OCI-LY7 (cell line): ENCODE data around the gene DOCK3. TPM values are rescaled to one million over a fixed set of nuclear protein-coding genes. Genes with fewer than 3 reads are reported as not detected.

ENCODE experiments used
- BruUV-seq: library from RNA; stranded (reverse); fragments of 400-500 nt; replicated peaks from 2 replicates; lab custom pipeline; 2021; lab: Mats Ljungman, UMichigan
- CTCF ChIA-PET: fragments of 300-600 bp; sonication (Branson Sonifier 250); formaldehyde crosslinking; loops from one replicate; lab custom pipeline; 2022; ENCODE audit warnings: antibody characterized with exemption; ENCODE audit not compliant: unreplicated experiment; lab: Charles Lee
- POLR2A ChIA-PET: fragments of 300-600 bp; sonication (Branson Sonifier 250); formaldehyde crosslinking; loops from one replicate; lab custom pipeline; 2022; ENCODE audit warnings: antibody characterized with exemption; lab: Charles Lee
- DNase-seq: peaks from one replicate; pipeline ENCODE4 v3.0.0-alpha.2; 2015; ENCODE audit warnings: low spot score
- H2AFZ ChIP-seq: fragments of 200-600 bp; sonication (generic), shearing (Covaris generic); 2 replicates; pipeline ENCODE4 v1.6.1; 2014; ENCODE audit warnings: mild to moderate bottlenecking, antibody characterized with exemption, low read length, moderate library complexity
- H3K27ac ChIP-seq: fragments of 200-600 bp; sonication (generic); 2 replicates; pipeline ENCODE4 v1.5.1; 2014; ENCODE audit warnings: mixed run types, low read depth, mild to moderate bottlenecking, moderate library complexity, low read length, inconsistent platforms; ENCODE audit not compliant: poor library complexity, severe bottlenecking
- H3K36me3 ChIP-seq: fragments of 200-600 bp; sonication (generic); 2 replicates; pipeline ENCODE4 v1.6.1; 2014; ENCODE audit warnings: mild to moderate bottlenecking, antibody characterized with exemption, low read length, moderate library complexity, mixed read lengths; ENCODE audit not compliant: insufficient read depth
- H3K4me1 ChIP-seq: fragments of 200-600 bp; sonication (generic); 2 replicates; pipeline ENCODE4 v1.5.1; 2014; ENCODE audit warnings: mild to moderate bottlenecking, low read length; ENCODE audit not compliant: insufficient read depth, poor library complexity, severe bottlenecking
- H3K4me2 ChIP-seq: fragments of 200-600 bp; sonication (generic); 2 replicates; pipeline ENCODE4 v1.6.1; 2014; ENCODE audit warnings: mild to moderate bottlenecking, low read length
- H3K4me3 ChIP-seq: fragments of 200-600 bp; sonication (generic); 2 replicates; pipeline ENCODE4 v1.5.1; 2014; ENCODE audit warnings: mild to moderate bottlenecking, low read depth, low read length; ENCODE audit not compliant: poor library complexity, severe bottlenecking
- H3K79me2 ChIP-seq: fragments of 200-600 bp; sonication (generic); 2 replicates; pipeline ENCODE4 v1.6.1; 2016; ENCODE audit warnings: low read depth, mild to moderate bottlenecking, low read length, moderate library complexity, mixed read lengths; ENCODE audit not compliant: insufficient read depth
- H3K9me2 ChIP-seq: fragments of 200-600 bp; sonication (generic); 2 replicates; pipeline ENCODE4 v1.6.1; 2016; ENCODE audit warnings: mild to moderate bottlenecking, low read length, mixed read lengths; ENCODE audit not compliant: insufficient read depth
- H3K9me3 ChIP-seq: fragments of 200-600 bp; sonication (generic); 2 replicates; pipeline ENCODE4 v1.6.1; 2014; ENCODE audit warnings: mild to moderate bottlenecking, mixed run types, low read length, mixed read lengths
- H4K20me1 ChIP-seq: fragments of 200-600 bp; sonication (generic); 2 replicates; pipeline ENCODE4 v1.6.1; 2014; ENCODE audit warnings: mild to moderate bottlenecking, antibody characterized with exemption, low read length, moderate library complexity, mixed read lengths; ENCODE audit not compliant: insufficient read depth
- EZH2phosphoT487 ChIP-seq: fragments of 200-600 bp; sonication (generic); IDR thresholded peaks from 2 replicates; pipeline ENCODE4 v1.6.1; 2018; ENCODE audit warnings: low read depth, borderline replicate concordance, mild to moderate bottlenecking, mixed run types, antibody characterized with exemption, low read length, moderate library complexity, mixed read lengths
- intact Hi-C: fragments of 100-400 bp; cut with micrococcal nuclease; formaldehyde crosslinking; loops from one replicate; pipeline ENCODE4 v1.10.0; 2022; ENCODE audit not compliant: unreplicated experiment
- total RNA-seq, 2 experiments: library from RNA; depleted of rRNA in 1 of 2; stranded (reverse); fragments of >200 nt in 1 of 2; shearing (Covaris generic) in 1 of 2; gene quantifications; 2 replicates each; pipeline ENCODE4 v1.2.3, GENCODE V29; 2014 to 2022
- TF ChIP-seq, protein P1 (sequence below): fragments of 200-600 bp; sonication (generic); conservative IDR thresholded peaks from 2 replicates; pipeline ENCODE4 v1.5.1; 2014; ENCODE audit warnings: mild to moderate bottlenecking, antibody characterized with exemption, low read length, moderate library complexity, mixed read lengths

DOCK3 gene
- total RNA-seq, 2 experiments from 2014 or later, result not detected

GRCh38 chr3:50805321-50805720, 130.6 kb downstream of the DOCK3 start:
- CTCF ChIA-PET, result no interaction called here

DNA sequence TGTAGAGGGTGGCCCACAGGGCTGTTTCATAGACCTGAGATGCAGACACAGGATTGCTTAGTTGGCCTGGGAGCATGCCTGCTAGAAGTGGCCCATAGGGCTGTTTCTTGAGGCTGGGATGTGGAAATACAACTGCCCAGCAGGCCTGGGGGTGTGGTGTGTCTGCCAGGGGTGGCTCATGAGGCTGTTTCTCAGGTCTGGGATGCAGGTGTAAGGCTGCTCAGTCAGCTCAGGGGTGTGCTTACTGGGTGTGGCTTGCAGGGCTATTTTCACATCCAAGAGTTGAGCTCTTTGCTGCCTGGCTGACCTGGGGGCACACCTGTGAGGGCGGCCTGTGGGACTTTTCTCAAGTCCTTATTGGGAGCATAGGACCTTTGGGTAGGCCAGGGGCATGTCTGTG, 131.3 kb downstream of the DOCK3 start:
- Histone ChIP-seq H3K36me3 (no peaks in the 10 kb centered on the region), H3K4me1 (no peaks in the 10 kb centered on the region), H4K20me1 (no peaks in the 10 kb centered on the region), H3K9me3 (peaks cover 4% of the 10 kb centered on the region; the same call in 1 of the 2 replicates), H3K27ac (no peak overlapping the region), H3K79me2 (no peaks in the 10 kb centered on the region), H3K9me2 (no peaks in the 10 kb centered on the region), H3K4me2 (no peak overlapping the region), H2AFZ (no peak overlapping the region), H3K4me3 (no peak overlapping the region)
- intact Hi-C loops, result no loop called here
- ChIA-PET POLR2A (no interaction called here), CTCF (no interaction called here)
- no peak for DNase-seq
- TF ChIP-seq, protein P1, sequence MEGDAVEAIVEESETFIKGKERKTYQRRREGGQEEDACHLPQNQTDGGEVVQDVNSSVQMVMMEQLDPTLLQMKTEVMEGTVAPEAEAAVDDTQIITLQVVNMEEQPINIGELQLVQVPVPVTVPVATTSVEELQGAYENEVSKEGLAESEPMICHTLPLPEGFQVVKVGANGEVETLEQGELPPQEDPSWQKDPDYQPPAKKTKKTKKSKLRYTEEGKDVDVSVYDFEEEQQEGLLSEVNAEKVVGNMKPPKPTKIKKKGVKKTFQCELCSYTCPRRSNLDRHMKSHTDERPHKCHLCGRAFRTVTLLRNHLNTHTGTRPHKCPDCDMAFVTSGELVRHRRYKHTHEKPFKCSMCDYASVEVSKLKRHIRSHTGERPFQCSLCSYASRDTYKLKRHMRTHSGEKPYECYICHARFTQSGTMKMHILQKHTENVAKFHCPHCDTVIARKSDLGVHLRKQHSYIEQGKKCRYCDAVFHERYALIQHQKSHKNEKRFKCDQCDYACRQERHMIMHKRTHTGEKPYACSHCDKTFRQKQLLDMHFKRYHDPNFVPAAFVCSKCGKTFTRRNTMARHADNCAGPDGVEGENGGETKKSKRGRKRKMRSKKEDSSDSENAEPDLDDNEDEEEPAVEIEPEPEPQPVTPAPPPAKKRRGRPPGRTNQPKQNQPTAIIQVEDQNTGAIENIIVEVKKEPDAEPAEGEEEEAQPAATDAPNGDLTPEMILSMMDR, result no peak
- TF ChIP-seq EZH2phosphoT487, result no peak
- no TSS peak for BruUV-seq

More at GRCh38 chr3:50805321-50805720, 130.6 kb downstream of the DOCK3 start:
- no TSS peak for BruUV-seq
- Histone ChIP-seq H2AFZ (no peak overlapping the region), H3K27ac (no peak overlapping the region), H3K4me1 (no peaks in the 10 kb centered on the region), H3K4me3 (no peak overlapping the region), H3K4me2 (no peak overlapping the region), H3K9me2 (no peaks in the 10 kb centered on the region), H3K9me3 (peaks cover 9% of the 10 kb centered on the region; the same call in 1 of the 2 replicates), H4K20me1 (no peaks in the 10 kb centered on the region), H3K79me2 (no peaks in the 10 kb centered on the region), H3K36me3 (no peaks in the 10 kb centered on the region)
- TF ChIP-seq EZH2phosphoT487, result no peak
- TF ChIP-seq, protein P1, result no peak
- intact Hi-C loops, result no loop called here
- POLR2A ChIA-PET, result no interaction called here
- no peak for DNase-seq

- no peaks in the 10 kb centered on the region for H3K79me2 ChIP-seq
- no peaks in the 10 kb centered on the region for H4K20me1 ChIP-seq
- H3K9me3 ChIP-seq, result peaks cover 3% of the 10 kb centered on the region; the same call in 1 of the 2 replicates
- no peaks in the 10 kb centered on the region for H3K4me1 ChIP-seq
- ChIA-PET CTCF (no interaction called here), POLR2A (interaction anchor here (0.7 kb wide), 2 partner anchors 14 to 1395 kb away, joined by 3 read pairs; partner anchors contain the start of genes RHOA and TCTA)
- H3K4me2 ChIP-seq, result no peak overlapping the region
- H3K27ac ChIP-seq, result no peak overlapping the region
- no peaks in the 10 kb centered on the region for H3K36me3 ChIP-seq
- no TSS peak for BruUV-seq
- no peak for DNase-seq
- no peak overlapping the region for H3K4me3 ChIP-seq
- H3K9me2 ChIP-seq, result no peaks in the 10 kb centered on the region
- intact Hi-C loops, result no loop called here
- no peak overlapping the region for H2AFZ ChIP-seq
- no peak for TF ChIP-seq EZH2phosphoT487
- TF ChIP-seq, protein P1, result no peak
Measured at GRCh38 chr3:50806806-50807205, 132.1 kb downstream of the DOCK3 start.
